Astrocyte (in vitro differentiated cells and primary cell): Measurements from ENCODE around the gene CFAP43.

Source experiments
- EZH2 ChIP-seq: IDR thresholded peaks from 2 replicates; pipeline ENCODE4 v1.6.1; 2012; ENCODE audit warnings: mild to moderate bottlenecking, low read length, inconsistent platforms; ENCODE audit not compliant: insufficient read depth
- TF ChIP-seq, protein P1 (sequence below): IDR thresholded peaks from 2 replicates; pipeline ENCODE4 v1.5.1; 2011; ENCODE audit warnings: low read depth, mild to moderate bottlenecking, inconsistent platforms, low read length, moderate library complexity; ENCODE audit not compliant: insufficient read depth

DNA sequence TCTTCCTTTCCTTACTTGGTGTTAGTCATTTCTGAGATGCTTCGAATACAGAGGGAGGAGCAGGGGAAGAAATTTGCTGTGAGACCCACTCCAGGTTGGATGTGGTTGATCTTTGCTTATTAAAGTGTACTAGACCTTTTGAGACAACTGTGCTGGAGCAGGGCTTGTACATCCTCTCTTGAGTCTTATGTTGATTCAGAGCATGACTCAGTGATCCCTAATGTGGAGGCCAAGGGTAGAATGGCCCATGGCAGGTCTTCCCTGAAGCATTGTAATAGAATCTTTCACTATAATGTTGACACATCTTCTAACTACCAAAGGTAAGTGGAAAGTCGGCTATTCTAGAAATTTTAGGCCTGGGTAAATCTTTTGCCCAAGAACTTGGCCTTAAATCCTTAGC lies 127.2 kb downstream of the CFAP43 start:
- TF ChIP-seq, protein P1, sequence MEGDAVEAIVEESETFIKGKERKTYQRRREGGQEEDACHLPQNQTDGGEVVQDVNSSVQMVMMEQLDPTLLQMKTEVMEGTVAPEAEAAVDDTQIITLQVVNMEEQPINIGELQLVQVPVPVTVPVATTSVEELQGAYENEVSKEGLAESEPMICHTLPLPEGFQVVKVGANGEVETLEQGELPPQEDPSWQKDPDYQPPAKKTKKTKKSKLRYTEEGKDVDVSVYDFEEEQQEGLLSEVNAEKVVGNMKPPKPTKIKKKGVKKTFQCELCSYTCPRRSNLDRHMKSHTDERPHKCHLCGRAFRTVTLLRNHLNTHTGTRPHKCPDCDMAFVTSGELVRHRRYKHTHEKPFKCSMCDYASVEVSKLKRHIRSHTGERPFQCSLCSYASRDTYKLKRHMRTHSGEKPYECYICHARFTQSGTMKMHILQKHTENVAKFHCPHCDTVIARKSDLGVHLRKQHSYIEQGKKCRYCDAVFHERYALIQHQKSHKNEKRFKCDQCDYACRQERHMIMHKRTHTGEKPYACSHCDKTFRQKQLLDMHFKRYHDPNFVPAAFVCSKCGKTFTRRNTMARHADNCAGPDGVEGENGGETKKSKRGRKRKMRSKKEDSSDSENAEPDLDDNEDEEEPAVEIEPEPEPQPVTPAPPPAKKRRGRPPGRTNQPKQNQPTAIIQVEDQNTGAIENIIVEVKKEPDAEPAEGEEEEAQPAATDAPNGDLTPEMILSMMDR = no peak
- no peak for TF ChIP-seq EZH2
